GM19240 (cell line): ENCODE measurements around the gene PRPF4.
"Not testable (repeated sequence)": the region's sequence is repeated elsewhere in the genome, so short reads cannot be mapped to it uniquely, and the experiment has no call there.

Experiments
- DNase-seq: peaks from one replicate; pipeline ENCODE4 v3.0.0; 2011; ENCODE audit warnings: low spot score; ENCODE audit not compliant: insufficient read length

PRPF4 gene

GRCh38 chr9:113267911-113268566 is 7.4 kb upstream of the PRPF4 start:
- no peak for DNase-seq

GRCh38 chr9:113269355-113269754 is 6.1 kb upstream of the PRPF4 start:
- DNase-seq: no peak

GRCh38 chr9:113269871-113270270 is 5.6 kb upstream of the PRPF4 start:
- DNase-seq: no peak

- DNase-seq: peak; percentile 29
Measured at GRCh38 chr9:113274474-113275156, 843 bp upstream of the PRPF4 start.

GRCh38 chr9:113278840-113279239 is 3.4 kb downstream of the PRPF4 start:
- no peak for DNase-seq

GRCh38 chr9:113281356-113281755 is 5.9 kb downstream of the PRPF4 start:
- no peak for DNase-seq

GRCh38 chr9:113289091-113289490 is 13.6 kb downstream of the PRPF4 start:
- no peak for DNase-seq

- DNase-seq: no peak
Measured at GRCh38 chr9:113290052-113290607, 14.7 kb downstream of the PRPF4 start.

GRCh38 chr9:113293285-113293878 is 17.9 kb downstream of the PRPF4 start:
- no peak for DNase-seq

GRCh38 chr9:113296247-113296646 is 20.8 kb downstream of the PRPF4 start:
- not testable (repeated sequence) for DNase-seq

- DNase-seq: no peak
Measured at GRCh38 chr9:113296796-113297558, 21.5 kb downstream of the PRPF4 start.

- no peak for DNase-seq
Measured at GRCh38 chr9:113298311-113298710, 22.9 kb downstream of the PRPF4 start.

- no peak for DNase-seq
Measured at GRCh38 chr9:113298924-113299770, 23.7 kb downstream of the PRPF4 start.

GRCh38 chr9:113299800-113300292 is 24.4 kb downstream of the PRPF4 start:
- no peak for DNase-seq

GRCh38 chr9:113301548-113301947 is 26.1 kb downstream of the PRPF4 start:
- no peak for DNase-seq

GRCh38 chr9:113302792-113303418 is 27.4 kb downstream of the PRPF4 start, which contains the start of gene RNF183:
Gene RNF183, minus strand, starts transcription at chr9:113303376. Its CDS starts 5,192 bp downstream, at chr9:113298184.
- DNase-seq: no peak

- no peak for DNase-seq
Measured at GRCh38 chr9:113306566-113306965, 31.1 kb downstream of the PRPF4 start.

GRCh38 chr9:113307396-113307975 is 32.0 kb downstream of the PRPF4 start:
- no peak for DNase-seq

GRCh38 chr9:113309204-113309813 is 33.9 kb downstream of the PRPF4 start:
- peak; percentile 8 for DNase-seq
